G401 (cell line): Measurements from ENCODE around the gene VPS37B. TPM values are rescaled to one million over a fixed set of nuclear protein-coding genes. Genes with fewer than 3 reads are reported as not detected.
A peak's percentile ranks its signal among the peaks of the same experiment; 100 is the strongest.

Source experiments
- DNase-seq: peaks from one replicate; pipeline ENCODE4 v3.0.0-alpha.2; 2015; ENCODE audit warnings: low spot score
- in situ Hi-C: cut with HindIII; loops from 2 replicates; pipeline ENCODE4 v1.10.0; 2016; ENCODE audit warnings: low sequenced_read_pairs, mixed read lengths
- total RNA-seq: library from RNA; depleted of rRNA; stranded (reverse); fragments of >200 nt; shearing (Covaris generic); gene quantifications from 2 replicates; pipeline ENCODE4 v1.2.3, GENCODE V29; 2014

The VPS37B gene
- total RNA-seq, 1 experiment from 2014 or later = 53.4 TPM

- DNase-seq = no peak
- in situ Hi-C loops = no loop called here
These were observed 49.1 kb downstream of the VPS37B start for GRCh38 chr12:122846622-122847515.

GRCh38 chr12:122845865-122846621 lies 49.9 kb downstream of the VPS37B start:
- no peak for DNase-seq
- in situ Hi-C loops = no loop called here

GRCh38 chr12:122845041-122845864 lies 50.7 kb downstream of the VPS37B start:
- peak; percentile 37 for DNase-seq
- in situ Hi-C loops = no loop called here

GRCh38 chr12:122844366-122844971 lies 51.5 kb downstream of the VPS37B start:
- no peak for DNase-seq
- in situ Hi-C loops = no loop called here

GRCh38 chr12:122843455-122843854 lies 52.5 kb downstream of the VPS37B start:
- no peak for DNase-seq
- in situ Hi-C loops = no loop called here

- in situ Hi-C loops = no loop called here
- no peak for DNase-seq
These were observed 53.2 kb downstream of the VPS37B start for GRCh38 chr12:122842505-122843405.

GRCh38 chr12:122841544-122842321 lies 54.2 kb downstream of the VPS37B start:
- in situ Hi-C loops = no loop called here

GRCh38 chr12:122840580-122841513 lies 55.1 kb downstream of the VPS37B start:
- in situ Hi-C loops = no loop called here
- no peak for DNase-seq

More at GRCh38 chr12:122841544-122842321, 54.2 kb downstream of the VPS37B start:
- peak; percentile 33 for DNase-seq

- in situ Hi-C loops = no loop called here
- no peak for DNase-seq
These were observed 55.9 kb downstream of the VPS37B start for GRCh38 chr12:122839907-122840554.

- DNase-seq = no peak
- in situ Hi-C loops = no loop called here
These were observed 57.1 kb downstream of the VPS37B start for GRCh38 chr12:122838841-122839240.

GRCh38 chr12:122837306-122838265 lies 58.3 kb downstream of the VPS37B start:
- in situ Hi-C loops = no loop called here

GRCh38 chr12:122836027-122836921 lies 59.6 kb downstream of the VPS37B start:
- peak; percentile 57 for DNase-seq
- in situ Hi-C loops = no loop called here

More at GRCh38 chr12:122837306-122838265, 58.3 kb downstream of the VPS37B start:
- DNase-seq = no peak

GRCh38 chr12:122835750-122836026 lies 60.2 kb downstream of the VPS37B start:
- DNase-seq = no peak
- in situ Hi-C loops = no loop called here
